HG02798 (cell line): ENCODE measurements around the gene MED10.

ENCODE experiments used
- ATAC-seq: cut with Tn5 transposase; IDR thresholded peaks from one replicate; pipeline ENCODE4 v1.9.1; 2021; ENCODE audit warnings: mild to moderate bottlenecking; ENCODE audit not compliant: unreplicated experiment, poor library complexity

The MED10 gene, protein sequence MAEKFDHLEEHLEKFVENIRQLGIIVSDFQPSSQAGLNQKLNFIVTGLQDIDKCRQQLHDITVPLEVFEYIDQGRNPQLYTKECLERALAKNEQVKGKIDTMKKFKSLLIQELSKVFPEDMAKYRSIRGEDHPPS

DNA sequence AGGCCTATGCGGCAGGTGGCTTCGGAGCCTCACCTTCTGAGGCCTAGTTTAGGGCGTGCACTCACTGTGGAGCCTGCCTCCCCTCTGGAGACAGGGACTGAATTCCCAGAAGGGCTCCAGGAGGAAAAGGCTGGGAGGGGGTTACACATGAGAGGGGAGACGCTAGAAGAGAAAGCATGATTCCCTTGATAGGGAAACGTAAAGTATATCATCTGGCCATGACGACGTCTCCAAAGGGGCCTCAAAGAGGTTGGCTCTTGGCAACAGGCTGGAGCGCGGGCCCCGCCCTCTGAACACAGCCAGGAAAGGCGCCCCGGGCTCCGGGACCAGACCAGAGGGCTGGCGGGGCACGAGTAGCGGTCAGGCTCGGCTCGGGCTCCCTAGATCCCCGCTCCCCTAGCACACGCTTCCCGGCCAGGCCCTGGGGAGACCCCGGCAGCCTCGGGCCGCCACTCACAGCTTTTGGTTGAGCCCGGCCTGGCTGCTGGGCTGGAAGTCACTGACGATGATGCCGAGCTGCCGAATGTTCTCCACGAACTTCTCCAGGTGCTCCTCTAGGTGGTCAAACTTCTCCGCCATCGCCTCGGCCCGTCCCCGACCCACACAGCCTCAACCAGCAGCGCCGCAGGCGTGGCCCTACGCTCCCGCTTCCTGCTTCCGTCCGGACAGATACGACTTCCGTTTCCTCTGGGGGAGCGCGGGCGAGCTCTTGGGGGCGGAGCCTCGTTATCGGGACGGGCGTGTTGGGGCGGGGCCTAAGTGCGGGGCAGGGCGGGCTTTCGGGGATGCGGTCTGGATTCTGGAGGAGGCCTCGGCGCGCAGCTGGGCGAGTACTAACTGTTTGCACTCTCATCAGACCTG is at the start of gene MED10:
Gene MED10 (minus strand): TSS at position 643 of the 861 bp plus-strand sequence. CDS start 64 bp downstream, at position 579.
- ATAC-seq: peak; percentile 99

DNA sequence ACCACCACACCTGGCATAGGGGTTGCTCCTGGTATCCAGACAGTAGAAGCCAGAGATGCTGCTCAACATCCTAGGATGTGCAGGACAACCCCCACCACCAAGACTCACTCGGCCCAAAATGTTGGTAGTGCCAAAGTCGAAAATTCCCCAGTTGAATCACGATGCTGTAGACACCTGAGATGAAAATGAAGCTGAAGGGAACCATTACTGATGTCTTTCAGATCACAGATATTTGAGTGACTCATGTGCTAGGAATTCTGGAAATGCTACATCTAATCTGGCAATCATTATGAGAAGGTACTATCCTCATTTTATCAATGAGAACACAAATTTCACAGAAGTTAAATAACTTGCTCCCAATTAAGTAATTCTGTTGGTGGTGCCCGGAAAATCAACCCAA is 49.3 kb upstream of the MED10 start:
- ATAC-seq: no peak

DNA sequence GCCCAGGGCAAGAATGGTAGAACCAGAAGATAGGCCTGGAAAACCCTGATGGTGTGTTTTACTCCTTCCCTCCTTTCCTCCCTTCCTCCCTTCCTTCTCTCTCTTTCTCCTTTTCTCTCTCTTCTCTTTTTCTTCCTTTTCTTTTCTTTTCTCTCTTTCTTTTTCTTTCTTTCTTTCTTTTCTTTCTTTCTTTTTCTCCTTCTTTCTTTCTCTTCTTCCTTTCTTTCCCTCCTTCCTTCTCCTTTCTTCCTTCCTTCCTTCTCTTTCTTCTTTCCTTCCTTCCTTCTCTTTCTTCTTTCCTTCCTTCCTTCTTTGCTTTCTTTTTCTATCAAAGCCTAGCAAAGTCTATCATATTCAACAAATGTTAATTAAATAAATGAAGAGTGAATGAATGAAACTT is 46.4 kb upstream of the MED10 start:
- ATAC-seq: no peak

DNA sequence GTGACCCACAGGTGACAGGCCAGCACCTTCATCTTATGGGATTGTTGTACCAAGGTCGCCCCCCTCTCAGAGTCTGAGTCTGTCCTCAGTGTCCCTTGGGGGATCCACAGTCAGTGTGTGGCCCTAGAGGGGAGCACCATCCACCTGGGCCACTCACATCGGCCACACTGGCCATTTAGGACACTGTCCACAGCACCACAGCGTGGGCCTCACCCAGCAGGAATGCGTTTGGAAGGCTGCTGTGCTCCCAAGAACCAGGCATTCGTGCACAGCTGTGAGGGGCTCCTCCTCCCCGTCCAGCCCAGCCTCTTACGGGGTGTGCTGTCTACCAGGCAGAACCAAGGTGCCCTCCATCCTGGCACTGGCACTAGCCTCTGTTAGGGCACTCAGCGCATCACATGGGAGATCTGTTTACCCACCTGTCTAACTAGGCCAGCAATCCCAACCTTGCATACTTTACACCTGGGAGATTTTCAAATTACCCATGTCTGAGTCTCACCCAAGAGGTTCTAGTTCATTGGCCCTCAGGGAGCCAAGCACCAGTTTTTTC is 45.8 kb upstream of the MED10 start:
- no peak for ATAC-seq

DNA sequence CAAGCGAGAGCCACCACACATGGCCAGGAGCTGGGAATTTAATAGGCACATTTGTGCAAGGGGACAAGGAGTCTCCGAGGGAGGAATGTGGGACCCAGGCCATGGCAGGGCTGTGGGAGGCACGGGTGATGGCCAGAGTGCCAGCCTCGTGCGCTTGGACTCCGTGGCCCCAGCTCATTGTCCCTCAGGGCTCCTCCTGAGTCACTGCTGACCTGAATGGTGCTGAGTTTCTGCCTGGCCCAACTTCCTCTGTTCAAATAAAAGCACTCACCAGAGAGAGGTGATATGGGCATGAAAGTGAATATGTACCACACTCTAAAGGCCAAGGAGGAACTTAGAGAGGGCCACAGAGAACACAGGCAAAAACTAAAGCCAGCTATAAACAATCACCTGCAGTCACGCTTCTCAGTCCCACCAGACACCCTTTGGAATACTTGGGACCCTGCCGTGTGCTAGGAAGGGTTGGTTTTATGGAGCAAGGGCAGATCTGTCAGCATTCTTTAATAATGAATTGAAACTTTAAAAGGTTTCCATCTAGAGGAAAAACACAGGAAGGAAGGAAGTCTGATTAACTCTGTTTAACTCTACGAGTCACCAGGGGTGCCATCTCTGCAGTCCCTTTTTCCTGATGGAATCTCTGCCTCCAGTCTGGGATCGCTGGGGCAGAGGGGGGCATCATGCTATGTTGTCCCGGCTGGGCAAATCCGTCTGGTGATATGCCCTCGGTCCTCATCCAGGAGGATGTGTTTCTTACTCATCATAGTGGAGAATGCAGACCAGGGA is 45.2 kb upstream of the MED10 start:
- no peak for ATAC-seq

DNA sequence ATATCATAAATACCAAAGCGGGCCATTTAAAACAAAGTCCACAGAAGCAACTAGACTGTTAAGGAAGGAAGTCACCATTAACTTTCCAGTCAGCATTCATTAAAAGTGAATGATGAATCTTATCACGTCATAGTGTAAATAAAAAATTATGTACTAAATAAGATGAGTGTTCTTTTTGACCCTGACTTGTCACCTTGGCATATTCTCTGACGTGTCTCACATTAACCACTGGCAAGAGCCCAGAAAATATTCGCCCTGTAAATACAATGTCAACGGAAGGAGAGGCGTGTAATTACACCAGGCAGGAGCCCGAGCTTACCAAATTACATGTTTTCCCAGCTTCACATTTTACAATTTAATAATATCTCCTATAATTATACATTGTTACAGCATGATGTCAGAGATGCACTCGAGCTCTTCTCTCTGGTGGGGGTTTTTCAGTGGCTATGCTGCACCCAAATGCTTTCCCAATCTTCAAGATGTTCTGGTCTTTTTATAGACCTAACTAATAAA is 41.0 kb upstream of the MED10 start:
- no peak for ATAC-seq

DNA sequence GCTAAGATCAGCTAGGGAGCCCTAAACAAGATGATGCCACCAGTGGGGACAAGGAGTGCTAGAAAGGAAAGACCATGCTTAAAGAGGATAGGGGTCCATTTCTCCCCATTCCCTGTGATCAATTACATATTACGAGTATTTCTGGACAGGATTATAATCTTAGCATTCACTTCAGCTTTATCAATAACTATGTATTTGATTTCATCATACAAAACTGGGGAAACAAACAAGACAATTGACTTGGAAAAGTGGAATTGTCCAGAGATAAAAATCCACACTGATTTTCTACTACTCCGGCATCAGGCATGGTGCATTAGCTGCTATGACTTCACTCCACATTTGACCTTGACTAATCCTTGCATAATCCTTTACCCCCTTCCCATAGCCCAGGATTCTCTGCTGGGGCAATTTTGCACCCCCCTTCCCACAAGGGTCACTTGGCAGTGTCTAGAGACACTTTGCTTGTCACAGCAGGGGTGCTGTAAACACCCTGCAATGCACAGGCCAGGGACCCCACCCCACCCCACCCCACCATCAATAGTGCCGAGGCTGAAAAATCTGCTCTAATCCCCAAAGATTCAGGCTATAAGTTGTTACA is 40.4 kb upstream of the MED10 start:
- no peak for ATAC-seq

DNA sequence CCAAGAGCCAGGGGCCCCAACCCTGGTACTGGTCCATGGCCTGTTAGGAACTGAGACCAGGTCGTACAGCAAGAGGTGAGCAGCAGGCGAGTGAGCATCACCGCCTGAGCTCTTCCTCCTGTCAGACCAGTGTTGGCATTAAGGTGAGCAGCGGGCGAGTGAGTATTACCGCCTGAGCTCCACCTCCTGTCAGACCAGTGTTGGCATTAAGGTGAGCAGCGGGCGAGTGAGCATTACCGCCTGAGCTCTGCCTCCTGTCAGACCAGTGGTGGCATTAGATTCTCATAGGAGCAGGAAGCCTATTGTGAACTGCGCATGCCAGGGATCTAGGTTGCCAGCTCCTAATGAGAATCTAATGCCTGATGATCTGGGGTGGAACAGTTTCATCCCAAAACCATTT is 39.3 kb upstream of the MED10 start:
- ATAC-seq: no peak

DNA sequence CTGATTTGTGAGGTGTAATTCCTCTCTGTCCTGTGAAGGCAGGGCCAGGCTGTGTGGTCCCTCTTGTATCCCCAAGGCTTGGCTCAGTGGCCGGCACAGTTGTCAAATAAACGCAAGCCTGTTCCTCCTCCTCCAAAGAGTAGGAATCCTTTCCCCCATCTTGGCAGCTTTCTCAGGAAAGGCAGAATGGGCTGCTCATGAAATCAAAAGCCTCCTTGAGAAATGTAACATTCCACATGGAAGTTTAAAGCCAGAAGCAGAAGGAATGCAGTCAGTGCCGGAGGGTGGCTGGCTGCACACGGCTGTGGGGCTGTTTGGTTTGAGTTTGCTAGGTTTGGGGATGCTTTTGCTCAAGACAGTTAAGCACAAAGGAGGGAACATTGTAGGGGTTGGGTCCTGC is 34.5 kb upstream of the MED10 start:
- ATAC-seq: no peak

DNA sequence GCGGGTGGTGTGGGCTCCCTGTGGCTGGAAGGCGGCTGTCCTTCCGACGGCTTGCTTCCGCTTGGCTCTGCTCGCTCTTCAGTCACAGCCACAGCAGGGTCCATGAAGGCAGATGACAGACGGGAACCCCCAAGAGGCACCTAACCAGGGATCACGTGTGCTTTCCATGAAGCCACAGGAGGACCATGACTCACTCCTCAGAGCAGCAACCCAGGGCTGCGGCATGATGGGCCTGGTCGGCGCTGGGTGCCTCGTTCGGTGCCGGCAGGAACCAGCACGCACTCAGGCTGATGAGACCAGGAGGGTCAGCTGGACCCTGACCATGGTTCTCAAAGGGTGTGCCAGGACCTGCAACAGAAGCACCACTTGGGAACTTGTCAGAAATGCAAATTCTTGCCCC is 32.8 kb upstream of the MED10 start:
- no peak for ATAC-seq

DNA sequence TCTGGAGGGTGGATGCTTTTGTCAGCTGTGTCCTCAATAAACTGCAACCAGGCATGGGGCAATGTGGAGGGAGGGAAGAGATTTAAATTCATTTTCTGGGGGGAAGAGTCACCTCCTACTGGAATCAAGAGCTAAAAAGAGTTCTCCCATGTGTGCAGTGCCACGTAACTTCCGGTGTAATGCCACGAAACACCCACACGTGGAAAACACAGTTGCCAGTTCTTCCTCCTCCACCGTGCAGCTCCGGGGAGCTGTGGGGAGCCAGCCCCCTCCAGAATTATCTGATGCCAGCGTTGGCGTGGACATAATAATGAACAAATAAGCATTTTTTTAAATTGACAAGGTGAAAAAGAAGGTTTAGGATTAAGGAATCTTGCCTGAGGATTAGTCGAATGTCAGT is 32.1 kb upstream of the MED10 start:
- ATAC-seq: no peak

DNA sequence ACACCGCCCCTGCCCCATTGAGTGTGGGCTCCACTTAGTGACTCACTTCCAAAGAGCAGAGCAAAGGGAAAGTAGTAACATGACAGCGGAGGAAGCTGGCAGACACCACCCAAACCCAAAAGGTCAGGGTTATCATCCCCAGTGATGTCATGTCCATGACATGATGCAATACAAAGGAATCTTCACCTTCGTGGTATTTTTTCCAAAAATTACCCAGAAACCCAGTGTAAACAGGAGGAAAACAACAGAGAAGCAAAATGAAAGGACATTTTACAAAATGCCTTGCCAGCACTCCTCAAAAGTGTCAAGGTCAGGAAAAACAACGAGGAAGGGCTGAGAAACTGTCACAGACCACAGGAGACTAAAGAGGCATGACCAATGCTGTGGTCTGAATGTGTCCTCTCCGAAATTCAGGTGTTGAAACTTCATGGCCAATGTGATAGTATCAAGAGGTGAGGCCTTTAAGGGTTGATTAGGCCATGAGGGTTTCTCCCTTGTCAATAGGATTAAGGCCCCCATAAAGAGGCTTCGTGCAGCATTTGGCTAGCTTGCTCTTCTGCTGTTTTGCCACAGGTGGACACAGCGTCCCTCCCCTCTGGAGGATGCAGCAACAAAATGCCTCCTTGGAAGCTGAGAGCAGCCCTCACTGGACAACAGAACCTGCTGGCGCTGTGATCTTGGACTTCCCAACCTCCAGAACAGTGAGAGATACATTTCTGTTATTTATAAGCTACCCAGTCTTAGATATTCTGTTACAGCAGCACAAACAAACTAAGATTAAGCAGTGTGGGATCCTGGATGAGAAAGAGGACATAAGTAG is 30.5 kb upstream of the MED10 start:
- no peak for ATAC-seq

DNA sequence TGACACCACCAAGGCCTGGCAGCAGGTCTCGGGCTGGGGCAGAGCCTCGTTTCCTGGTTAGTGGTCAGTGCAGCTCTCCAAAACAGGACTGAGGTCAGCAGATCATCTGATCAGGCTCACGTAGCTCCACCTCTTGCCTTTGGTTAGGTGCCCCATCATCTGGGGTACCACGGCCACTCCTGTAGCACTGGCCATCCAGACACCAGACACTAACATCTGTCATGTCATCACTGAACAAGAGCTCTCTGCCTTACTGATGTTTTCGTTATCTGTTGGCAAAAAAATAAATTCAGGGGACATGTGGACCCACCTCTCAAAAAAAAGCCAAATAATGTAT is 29.9 kb upstream of the MED10 start:
- no peak for ATAC-seq

DNA sequence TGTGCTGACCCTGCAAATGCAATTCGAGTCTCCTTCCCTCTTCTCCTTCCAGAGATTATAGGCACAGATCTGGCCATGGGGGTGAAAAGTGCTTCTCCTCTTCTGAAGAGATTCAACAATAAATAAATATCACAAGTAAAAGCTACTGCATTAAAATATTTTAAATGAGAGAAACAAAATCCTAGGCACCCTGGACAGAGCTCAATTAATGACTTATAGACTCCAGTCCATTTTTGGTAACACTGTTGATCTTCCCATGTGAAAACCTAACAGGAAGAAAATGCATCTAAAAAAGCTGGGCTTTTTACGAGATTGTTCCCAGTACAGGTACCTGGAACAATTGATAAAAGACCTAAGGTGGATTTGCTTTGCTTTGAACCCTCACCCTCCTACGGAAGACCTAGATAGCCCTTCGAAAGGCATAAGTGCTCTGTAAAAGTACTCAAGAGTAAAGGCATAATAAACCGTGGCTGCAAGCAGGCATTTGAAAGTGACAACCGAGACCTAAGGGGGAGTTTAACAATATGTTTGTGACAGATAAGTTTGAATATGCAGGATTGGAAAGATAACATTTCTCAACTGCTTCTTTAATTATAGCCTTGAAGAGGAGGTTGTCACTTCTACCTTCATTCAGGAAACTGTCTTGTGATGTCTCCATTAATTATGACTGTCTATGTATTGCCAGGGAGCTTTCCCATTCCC is 29.4 kb upstream of the MED10 start:
- ATAC-seq: no peak

DNA sequence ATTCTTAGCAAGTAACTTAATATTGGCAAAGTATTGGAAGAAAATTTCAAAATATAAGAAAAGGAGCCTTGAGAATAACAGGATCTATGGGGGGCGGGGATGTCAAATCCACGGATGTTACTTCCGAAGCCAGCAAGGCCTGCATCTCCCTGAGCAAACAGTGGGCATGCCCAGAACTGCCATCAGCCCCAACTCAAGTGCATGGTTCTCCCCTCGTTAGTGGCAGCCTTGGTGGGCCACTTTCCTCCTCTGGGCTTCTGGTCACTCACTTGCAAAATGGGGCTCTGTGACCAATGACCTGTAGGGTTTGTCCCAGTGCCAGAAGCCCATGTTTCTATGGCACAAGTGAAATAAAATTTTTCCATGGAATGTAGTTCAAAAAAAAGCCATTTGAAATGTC is 27.2 kb upstream of the MED10 start:
- no peak for ATAC-seq

DNA sequence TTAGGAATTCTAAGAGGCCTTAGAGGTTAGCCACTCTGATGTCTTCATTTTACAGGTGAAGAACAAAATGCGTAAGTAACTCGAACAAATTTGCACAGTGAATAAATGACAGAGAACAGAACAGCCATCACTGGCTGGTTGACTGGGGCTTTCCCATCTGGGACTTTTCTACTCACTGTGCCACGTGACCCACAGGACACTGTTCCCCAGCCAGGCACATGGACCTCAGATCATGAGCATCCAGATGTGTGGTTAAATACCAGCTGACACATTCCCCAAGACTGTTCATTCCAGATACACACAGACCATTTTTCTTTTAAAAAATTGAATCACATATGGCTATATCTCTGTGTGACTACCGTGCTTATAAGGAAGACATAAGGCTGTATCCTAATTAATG is 25.8 kb upstream of the MED10 start:
- ATAC-seq: peak; percentile 73

DNA sequence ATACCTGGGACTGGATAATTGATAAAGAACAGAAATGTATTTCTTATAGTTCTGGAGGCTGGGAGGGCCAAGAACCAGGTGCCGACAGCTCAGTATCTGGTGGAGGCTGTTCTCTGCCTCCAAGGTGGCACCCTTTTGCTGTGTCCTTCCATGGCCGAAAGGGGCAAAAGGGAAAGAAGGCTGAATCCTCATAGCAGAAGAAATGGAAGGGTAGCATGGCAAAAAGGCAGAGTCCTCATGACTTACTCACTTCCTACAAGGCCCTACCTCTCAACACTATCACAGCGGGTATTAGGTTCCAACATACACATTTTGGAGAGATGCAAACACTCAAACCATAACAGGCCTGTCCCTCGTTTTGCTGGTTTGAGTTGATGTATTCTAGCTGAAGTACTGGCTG is 25.1 kb upstream of the MED10 start:
- no peak for ATAC-seq

DNA sequence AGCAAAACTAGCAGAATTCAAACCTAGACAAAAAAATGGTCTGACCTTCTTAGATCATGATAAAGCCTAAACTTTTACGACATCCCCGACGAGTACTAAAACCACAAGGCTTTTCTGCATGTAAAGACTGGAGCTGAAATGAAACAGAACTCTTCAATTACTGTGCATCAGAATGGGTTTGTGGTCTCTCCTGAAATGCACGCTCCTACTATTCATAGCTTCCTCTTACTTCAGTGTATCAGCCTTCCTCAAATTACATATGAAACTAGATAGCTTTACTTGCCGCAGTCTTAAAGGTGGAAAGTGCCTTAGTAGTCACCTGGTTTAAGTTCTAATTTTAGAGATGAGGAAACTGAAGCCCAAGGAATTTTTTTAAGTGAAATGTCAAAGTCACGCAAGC is 24.6 kb upstream of the MED10 start:
- ATAC-seq: no peak

DNA sequence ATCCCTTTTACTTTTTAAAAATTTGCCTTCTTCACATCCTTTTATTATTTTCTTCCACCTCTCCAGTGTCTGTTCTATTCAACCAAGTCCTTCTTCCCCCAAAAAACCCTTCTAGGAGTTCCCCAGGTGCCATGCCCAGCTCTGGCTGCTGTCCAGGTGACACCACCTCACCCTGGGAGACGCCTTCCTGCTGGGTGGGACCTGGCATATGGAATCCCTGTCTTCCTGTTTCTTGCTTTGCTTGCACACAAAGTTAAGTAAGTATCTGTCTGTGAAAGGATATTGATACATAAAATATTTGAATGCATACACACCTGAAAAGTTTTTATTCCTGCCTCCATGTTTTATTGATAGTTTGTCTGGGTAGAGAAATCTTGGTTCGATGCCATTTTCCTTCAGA is 23.1 kb upstream of the MED10 start:
- ATAC-seq: no peak
